D341Med (cell line): ENCODE measurements around the gene ADK.

Experiments
- DNase-seq: peaks from one replicate; pipeline ENCODE4 v3.0.0; 2012; ENCODE audit warnings: low spot score

The ADK gene

GRCh38 chr10:74674927-74675326 is 523.9 kb downstream of the ADK start:
- no peak for DNase-seq

- DNase-seq = no peak
Measured at GRCh38 chr10:74675484-74675883, 524.5 kb downstream of the ADK start.

DNA sequence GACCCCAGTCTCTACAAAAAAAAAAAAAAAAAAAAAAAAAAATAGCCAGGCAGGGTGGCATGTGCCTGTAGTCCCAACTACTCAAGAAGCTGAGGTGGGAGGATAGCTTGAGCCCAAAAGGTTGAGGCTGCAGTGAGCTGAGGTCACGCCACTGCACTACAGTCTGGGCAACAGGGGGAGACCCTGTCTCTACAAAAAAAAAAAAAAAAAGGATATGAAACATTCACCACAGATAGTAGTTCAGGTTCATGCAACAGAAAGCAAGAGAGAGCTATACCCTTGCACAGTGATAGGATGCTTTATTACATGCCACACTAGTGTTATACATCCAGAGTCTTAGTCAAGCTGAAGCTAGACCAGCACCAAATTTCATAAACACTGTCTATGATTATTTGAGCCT is 526.9 kb downstream of the ADK start:
- no peak for DNase-seq

DNA sequence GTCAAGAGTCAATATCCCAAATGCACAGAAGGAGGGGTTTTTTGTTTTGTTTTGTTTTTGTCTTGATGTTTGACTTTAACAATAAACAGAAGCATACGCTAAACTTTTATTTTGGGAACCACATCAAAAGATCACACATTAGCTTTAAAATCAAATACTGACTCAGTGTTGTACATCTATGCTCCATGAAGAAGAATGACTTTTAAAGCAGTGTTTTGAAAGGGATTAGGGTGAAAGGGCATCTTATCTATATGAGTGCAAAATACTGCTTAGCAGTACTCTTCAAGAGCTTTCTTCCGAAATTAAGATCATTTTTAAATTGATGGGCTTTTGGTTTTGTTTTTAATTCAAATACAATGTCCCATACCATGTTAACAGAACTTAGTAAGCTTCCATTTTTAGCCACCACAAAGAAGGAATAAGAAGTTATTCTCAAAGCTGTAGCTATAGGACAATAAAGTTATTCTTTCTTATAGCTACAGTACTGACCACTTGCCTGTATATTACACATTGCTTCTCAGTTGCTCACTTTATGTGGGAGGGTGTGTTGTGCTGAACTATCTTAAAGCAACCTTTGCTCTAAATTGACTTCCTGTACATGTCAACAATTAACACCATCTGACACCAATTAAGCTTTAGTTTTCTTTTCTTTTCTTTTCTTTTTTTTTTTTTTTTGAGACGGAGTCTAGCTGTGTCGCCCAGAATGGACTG is 531.1 kb downstream of the ADK start:
- no peak for DNase-seq

DNA sequence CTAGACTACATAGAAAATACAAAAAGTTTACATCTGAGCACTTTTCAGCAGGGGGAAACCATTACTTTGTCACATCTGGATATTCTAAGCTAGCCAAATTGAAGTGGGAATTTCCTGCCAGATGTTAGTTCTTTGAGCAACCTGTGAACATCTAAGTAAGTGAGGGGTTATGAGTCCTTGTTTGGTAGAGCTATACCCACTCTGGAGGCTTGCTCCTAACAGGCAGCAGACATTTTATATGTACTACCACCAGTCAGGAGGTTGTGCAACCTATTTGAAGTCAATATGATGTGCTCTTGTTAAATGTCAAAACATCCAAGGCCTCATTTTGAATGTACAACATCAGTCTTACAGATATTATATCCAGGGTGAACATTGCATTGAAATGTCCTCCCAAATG is 532.0 kb downstream of the ADK start:
- DNase-seq = no peak

DNA sequence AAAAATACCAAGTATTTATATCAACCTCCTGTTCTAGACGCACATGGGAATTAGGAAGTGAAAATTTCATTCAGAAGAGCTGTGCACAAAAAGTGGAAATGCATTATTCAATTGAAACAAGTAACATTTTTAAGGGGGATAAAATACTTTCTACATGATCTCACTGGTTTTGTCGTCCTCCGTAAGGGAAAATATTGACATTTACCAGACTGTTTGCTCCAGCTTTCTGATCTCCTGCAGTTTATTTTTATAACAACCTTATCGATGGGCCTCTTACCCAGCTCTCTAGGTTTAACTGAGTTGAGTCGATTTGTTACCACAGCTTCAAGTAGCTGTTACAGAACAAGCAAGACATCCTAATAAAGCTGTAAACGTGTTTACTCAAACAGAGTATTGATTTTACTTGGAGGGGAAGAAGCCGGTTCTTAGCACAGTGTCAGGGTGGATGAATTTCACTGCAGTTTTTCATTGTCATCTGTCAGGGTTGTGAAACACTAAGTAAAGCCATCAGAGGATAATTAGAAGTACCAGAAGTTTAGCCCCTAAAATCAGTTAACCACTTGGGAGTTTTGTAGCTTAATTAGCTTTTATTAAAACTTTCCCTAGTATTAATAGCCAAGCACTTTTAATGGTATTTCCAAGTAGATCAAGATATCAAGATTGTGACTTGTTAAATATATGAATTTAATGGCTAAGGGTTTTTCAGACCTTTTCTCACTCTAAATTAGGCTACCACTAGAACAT is 532.8 kb downstream of the ADK start:
- DNase-seq = no peak

- DNase-seq = no peak
Measured at GRCh38 chr10:74684462-74684861, 533.4 kb downstream of the ADK start.

- no peak for DNase-seq
Measured at GRCh38 chr10:74685564-74685963, 534.5 kb downstream of the ADK start.

- no peak for DNase-seq
Measured at GRCh38 chr10:74690393-74690792, 539.4 kb downstream of the ADK start.

DNA sequence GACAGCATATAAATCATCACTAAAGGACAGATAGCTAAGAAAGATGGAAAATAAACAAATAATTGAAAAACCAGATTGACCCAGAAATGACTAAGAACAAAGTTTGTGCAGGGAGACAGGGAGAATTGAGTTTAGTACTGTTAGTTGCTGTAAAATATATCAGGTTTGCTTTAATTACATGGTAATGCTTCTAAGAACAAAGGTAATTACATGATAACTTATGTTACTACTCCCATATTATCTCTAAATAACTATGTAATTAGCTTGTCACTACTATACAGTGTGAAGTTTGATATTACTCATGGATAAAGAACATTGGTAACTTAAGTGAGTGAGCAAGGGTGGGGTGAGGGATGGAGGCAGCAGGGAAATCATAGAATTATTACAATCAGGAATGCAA is 540.1 kb downstream of the ADK start:
- no peak for DNase-seq

- no peak for DNase-seq
Measured at GRCh38 chr10:74704629-74705357, 553.8 kb downstream of the ADK start.

GRCh38 chr10:74705358-74705980 is 554.4 kb downstream of the ADK start:
- no peak for DNase-seq

GRCh38 chr10:74706966-74707365 is 555.9 kb downstream of the ADK start:
- DNase-seq = no peak

GRCh38 chr10:74708246-74708645 is 557.2 kb downstream of the ADK start:
- DNase-seq = no peak

GRCh38 chr10:74718208-74718607 is 567.2 kb downstream of the ADK start:
- DNase-seq = no peak

DNA sequence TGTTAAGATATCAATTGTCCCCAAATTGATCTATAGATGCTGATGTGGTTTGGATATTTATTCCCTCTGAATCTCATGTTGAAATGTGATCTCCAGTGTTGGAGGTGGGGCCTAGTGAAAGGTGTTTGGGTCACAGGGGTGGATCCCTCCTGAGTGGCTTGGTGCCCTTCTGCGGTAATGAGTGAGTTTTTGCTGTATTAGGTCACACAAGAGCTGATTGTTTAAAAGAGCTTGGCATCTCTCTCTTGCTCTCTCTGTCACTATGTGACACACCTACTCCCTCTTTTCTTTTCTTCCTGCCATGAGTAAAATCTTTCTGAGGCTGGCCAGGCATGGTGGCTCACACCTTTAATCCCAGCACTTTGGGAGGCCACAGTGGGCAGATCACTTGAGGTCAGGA is 577.2 kb downstream of the ADK start:
- DNase-seq = no peak

DNA sequence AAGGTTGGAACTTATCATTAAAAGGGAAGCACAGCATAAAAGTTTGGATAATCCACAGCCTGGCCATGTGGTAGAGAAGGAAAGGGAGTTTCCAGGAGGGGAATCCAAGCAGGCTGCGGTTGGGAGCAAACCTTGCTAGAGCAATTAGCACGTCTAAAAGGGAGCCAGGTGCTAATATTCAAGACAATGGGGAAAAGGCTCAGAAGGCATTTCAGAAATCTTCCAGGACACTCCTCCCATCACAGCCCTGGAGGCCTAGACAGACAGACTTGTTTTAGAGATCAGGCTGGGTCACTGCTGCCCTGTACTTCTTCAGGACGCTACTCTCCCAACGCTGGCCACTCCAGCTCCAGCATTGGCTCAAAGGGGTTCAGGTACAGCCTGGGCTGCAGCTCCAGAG is 579.2 kb downstream of the ADK start:
- DNase-seq = no peak

GRCh38 chr10:74733612-74734011 is 582.6 kb downstream of the ADK start:
- no peak for DNase-seq

DNA sequence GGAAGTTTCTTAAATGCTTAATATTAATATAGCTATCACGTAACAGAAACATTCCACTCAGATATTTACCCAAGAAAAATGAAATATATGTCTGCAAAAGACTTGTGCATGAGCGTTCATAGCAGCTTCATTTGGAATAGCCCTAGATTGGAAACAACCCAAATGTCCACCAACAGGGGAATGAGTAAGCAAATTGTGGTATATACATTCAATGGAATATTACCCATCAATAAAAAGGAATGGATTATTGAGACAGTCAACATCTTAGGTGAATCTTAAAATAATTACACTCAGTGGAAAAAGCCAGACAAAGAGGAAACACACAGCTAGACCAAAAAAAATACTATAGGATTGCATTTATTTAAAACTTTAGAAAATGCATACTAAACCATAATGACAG is 585.0 kb downstream of the ADK start:
- no peak for DNase-seq

GRCh38 chr10:74738052-74738451 is 587.0 kb downstream of the ADK start:
- DNase-seq = no peak

- no peak for DNase-seq
Measured at GRCh38 chr10:74738542-74738941, 587.5 kb downstream of the ADK start.

- no peak for DNase-seq
Measured at GRCh38 chr10:74738985-74739567, 588.1 kb downstream of the ADK start.
